Ureter (tissue), 1 donor: ENCODE data around the gene SLC39A10. TPM values are rescaled to one million over a fixed set of nuclear protein-coding genes. Genes with fewer than 3 reads are reported as not detected.

ENCODE experiments used
- DNase-seq: peaks from one replicate; pipeline ENCODE4 v3.0.0-alpha.2; 2020; ENCODE audit warnings: low spot score
- total RNA-seq: library from RNA; stranded (reverse); gene quantifications from one replicate; pipeline ENCODE4 v1.2.4, GENCODE V29; 2023
- donor health status: DM: yes; HTN: yes; CAD: no.

Gene SLC39A10
- total RNA-seq, 1 donor from 2014 or later: 28.6 TPM

GRCh38 chr2:195721042-195721441, 64.0 kb downstream of the SLC39A10 start:
- DNase-seq: no peak

DNA sequence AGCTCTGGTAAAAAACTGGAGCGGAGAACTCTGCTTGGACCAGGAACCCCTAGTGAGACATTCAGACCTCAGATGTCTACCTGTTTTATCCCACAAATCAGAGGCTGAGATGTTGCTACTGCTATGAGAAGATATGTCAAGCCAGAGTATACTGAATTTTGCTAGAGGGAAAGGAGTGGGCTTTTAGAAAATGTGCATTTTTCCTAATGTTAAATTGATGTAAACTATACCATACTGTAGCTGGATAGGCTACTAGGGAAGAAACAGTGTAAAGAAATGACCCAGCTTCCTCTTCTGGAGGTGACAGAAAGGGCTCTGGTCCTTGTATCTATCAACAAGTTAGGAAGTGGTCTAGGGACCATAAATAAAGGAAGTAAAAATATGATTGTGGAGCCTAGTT, 65.0 kb downstream of the SLC39A10 start:
- no peak for DNase-seq

DNA sequence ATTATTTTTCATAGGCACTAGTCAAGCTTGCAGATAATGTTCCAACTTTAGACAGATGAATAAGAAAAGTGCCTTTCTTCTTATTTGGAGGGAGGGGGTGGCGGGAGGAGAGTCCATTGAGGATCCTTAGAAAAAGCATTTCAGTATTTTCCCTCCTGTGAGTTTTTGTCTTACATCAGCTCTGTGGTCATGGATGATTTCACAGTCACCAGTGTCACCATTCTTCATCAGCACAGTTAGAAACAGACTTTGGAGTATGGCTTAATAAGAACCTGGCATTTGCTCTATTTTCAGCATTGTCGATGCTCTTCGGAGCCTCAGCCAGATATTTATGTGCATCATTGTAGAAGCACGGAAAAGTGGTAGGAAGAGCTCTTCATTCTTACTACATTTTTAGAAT, 70.1 kb downstream of the SLC39A10 start:
- no peak for DNase-seq

DNA sequence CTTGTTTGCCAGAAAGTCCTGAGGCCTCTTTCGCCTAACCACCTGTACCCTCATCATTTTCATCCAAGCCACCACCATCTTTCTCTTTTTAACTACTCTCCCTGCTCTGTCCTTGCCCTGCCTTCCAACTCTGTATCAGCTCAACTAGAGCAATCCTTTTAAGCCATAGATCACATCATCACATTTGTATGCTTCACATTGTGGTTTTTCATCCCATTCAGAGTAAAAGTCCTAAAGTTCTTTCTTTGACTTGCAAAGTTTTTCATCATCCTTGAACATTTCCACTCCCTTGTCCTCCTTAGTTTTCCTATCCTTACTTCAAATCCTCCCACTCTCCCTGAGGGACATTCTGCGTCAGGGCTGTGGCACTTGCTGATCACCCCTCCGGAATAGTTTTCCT, 73.9 kb downstream of the SLC39A10 start:
- no peak for DNase-seq

GRCh38 chr2:195732574-195732973, 75.5 kb downstream of the SLC39A10 start:
- no peak for DNase-seq

DNA sequence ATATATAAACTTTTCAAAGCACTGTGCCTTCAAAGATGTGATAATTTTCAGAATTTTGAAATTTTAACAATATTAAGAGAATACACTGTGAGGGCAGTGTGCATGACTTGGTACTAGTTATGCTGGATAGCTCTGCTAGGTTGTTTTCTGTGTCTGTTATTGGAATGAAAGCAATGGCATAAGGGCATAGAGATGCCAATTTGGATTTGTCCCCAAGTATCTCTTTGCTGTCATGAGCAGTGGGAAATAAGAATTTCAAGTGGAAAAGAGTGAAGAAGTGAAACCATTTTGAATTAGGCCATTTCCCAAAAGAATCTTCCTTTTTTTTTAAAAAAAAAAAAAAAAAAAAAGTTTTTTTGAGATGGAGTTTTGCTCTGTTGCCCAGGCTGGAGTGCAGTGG, 76.8 kb downstream of the SLC39A10 start:
- no peak for DNase-seq

DNA sequence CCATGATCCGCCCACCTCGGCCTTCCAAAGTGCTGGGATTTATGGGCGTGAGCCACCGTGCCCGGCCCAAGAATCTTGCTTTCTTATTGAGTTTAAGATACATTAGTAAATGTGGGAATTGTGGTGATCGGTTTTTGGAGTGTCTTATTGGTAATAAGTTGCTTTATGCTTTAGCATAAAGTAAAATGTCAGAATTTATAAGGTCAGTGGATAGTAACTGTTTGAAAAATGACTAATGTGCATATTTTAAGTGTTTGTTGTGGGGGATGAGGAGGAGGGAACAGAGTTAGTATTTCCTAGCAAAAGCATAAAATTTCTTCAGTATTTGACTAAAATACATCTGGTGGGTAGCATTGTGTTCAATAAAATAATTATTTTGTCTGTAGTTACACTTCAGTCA, 77.4 kb downstream of the SLC39A10 start:
- no peak for DNase-seq

GRCh38 chr2:195734931-195735330, 77.9 kb downstream of the SLC39A10 start:
- no peak for DNase-seq

DNA sequence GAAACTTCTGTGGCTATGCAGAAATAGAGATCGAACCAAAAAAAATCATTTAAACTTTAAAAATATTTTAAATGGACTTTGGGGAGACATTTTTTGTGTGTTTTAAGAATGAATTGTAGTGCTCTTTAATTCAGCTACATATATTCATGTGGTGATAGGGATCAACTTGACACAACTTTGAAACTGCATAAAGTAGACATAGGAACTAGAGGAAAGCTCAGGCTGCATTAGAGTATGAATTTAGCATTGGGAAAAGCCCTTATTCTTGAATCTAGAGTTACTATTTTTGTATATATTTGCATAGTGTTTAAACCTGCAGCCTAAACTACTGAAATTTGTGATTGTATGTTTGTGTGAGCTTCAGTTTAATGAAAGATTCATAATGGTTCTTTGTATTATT, 78.3 kb downstream of the SLC39A10 start:
- no peak for DNase-seq

DNA sequence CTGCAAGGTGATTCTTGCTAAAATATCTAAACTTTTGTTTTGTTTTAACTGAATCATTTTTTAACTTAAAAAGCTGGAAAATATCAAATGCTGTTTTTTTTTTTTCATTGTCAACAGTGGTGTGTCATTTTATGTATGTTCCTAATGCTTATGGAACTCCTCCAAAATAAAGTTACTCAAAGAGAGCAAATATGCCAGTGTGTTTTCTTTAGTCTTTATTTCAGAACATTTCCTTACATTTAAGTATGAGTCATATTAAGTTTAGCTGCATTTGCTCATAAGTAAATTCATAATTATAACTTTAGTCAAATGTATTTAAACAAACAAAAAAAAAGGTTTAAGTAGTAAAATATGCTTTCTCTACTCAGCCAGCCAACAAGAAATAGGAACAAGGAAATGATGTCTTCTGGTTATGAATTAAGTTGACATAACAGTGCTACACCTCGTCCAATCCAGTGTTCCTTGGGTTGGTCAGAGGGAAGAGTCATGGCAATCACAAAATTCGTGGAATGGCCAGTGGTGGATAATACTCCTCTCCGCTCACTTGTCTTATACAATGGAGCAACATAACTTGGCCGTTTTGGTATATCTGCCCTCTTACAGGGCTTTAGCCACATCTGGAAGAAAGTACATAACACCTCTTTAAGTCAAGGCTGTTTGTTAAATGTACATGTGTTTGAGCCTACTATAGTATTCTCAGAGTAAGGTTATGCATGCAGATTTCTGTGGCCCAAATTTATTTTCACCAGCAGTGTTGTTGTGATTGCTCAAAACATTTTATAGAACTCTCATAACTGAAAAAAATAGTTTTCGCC, 80.7 kb downstream of the SLC39A10 start:
- no peak for DNase-seq

- DNase-seq: no peak
These were observed 84.2 kb downstream of the SLC39A10 start for GRCh38 chr2:195741191-195741590.

GRCh38 chr2:195756218-195756942, 99.4 kb downstream of the SLC39A10 start:
- DNase-seq: no peak

DNA sequence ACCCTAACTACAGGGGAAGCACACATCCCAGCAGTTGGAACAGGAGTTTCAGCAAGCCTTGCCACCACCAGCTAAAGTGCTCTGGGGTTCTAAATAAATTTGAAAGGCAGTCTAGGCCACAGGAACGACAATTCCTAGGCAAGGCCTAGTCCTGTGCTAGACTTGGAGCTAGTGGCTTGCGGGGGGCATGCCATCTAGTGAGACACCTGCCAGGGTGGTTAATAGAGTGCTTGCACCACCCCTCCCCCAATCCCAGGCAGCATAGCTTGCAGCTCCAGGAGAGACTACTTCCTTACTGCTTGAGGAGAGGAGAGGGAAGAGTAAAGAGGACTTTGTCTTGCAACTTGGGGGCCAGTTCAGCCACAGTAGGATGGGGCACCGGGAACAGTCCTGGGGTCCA, 101.8 kb downstream of the SLC39A10 start:
- no peak for DNase-seq

DNA sequence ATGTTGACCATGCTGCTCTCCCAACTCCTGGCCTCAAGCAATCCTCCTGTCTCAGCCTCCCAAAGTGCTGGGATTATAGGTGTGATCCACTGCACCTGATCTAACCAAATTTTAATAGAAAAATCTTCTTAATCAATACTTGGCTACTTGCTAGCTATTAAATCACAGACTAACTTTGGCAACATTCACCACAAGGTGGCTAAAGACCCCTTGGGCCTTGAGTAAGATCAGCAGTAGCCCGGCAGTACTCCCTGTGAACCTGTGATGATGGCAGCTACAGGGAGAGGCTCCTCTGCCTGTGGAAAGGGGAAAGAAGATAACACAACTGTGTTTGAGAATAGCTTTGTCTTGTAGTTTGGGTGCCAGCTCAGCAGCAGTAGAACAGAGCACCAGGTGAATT, 102.9 kb downstream of the SLC39A10 start:
- no peak for DNase-seq

DNA sequence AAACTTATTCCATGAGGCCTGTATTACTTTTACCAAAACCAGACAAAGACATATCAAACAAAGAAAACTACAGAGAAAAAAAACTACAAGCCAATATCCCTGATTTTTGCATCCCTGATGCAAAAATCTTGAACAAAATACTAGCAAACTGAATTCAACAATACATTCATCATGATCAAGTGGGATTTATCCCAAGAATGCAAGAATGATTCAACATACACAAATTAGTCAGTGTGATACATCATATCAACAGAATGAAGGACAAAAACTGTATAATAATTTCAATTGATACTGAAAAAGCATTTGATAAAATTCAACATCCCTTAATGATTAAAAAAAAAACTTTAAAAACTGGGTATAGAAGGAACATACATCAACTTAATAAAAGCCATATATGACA, 106.8 kb downstream of the SLC39A10 start:
- DNase-seq: no peak

DNA sequence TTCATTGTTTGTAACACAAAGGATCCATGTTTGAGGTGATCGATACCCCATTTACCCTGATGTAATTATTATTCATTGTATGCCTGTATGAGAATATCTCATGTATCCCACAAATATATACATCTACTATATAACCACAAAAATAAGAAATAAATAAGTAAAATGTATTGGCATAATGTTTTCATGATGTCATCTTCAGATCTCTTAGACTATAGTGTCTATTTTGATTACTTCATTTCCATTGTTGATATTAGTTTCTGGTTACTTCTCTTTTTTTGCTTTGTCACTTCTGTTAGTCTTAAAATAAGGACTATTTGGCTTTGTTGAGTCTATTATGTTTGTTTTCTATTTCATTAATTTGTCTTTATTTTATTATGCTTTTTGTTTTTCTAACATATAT, 109.7 kb downstream of the SLC39A10 start:
- no peak for DNase-seq

DNA sequence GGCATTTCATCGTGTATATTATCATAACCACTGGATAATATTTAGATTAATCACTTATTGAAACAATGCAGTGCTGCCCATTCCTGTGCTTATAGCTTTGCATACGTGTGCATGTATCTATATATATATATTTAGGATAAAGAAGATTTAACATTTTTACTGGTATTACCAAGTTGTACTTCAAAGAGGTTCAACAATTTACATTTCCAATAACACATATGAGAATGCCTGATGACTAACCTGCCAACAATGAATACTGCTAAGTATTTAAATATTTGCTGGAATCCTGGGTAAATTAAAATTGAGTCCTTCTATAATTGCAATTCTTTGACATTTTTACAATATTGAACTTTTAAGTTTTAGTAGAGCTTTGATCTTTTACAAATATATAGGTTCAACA, 111.4 kb downstream of the SLC39A10 start:
- DNase-seq: no peak

- no peak for DNase-seq
These were observed 112.9 kb downstream of the SLC39A10 start for GRCh38 chr2:195769975-195770374.

GRCh38 chr2:195779491-195779890, 122.5 kb downstream of the SLC39A10 start:
- DNase-seq: no peak

GRCh38 chr2:195782156-195782555, 125.1 kb downstream of the SLC39A10 start:
- no peak for DNase-seq
